Nucleus accumbens (tissue), 56 donors: Measurements from ENCODE around the gene NACA2.
"Not testable (repeated sequence)": the region's sequence is repeated elsewhere in the genome, so short reads cannot be mapped to it uniquely, and the experiment has no call there.

Experiments
- DNase-seq, 56 donors: peaks; one replicate each; lab custom pipeline; 2025; lab: John Stamatoyannopoulos, UW

The NACA2 gene

GRCh38 chr17:61579961-61580360, 11.1 kb downstream of the NACA2 start:
- no peak for DNase-seq

- no peak for DNase-seq
These were observed 11.7 kb downstream of the NACA2 start for GRCh38 chr17:61579347-61579746.

GRCh38 chr17:61578645-61579044, 12.4 kb downstream of the NACA2 start:
- no peak for DNase-seq

- no peak for DNase-seq
These were observed 15.0 kb downstream of the NACA2 start for GRCh38 chr17:61575983-61576382.

- DNase-seq: no peak
These were observed 15.6 kb downstream of the NACA2 start for GRCh38 chr17:61575352-61575975.

- peak in 4 of 56 donors; percentile 0 to 21 (median 11) for DNase-seq
These were observed 16.3 kb downstream of the NACA2 start for GRCh38 chr17:61574542-61575351.

GRCh38 chr17:61572547-61572946, 18.5 kb downstream of the NACA2 start:
- DNase-seq: not testable (repeated sequence)

- no peak for DNase-seq
These were observed 19.4 kb downstream of the NACA2 start for GRCh38 chr17:61571624-61572023.

GRCh38 chr17:61570118-61570517, 20.9 kb downstream of the NACA2 start:
- DNase-seq: no peak

- DNase-seq: not testable (repeated sequence)
These were observed 21.5 kb downstream of the NACA2 start for GRCh38 chr17:61569525-61569924.

- no peak for DNase-seq
These were observed 22.6 kb downstream of the NACA2 start for GRCh38 chr17:61568219-61569072.

- no peak for DNase-seq
These were observed 23.8 kb downstream of the NACA2 start for GRCh38 chr17:61567045-61567802.

GRCh38 chr17:61566448-61566847, 24.6 kb downstream of the NACA2 start:
- DNase-seq: not testable (repeated sequence)

GRCh38 chr17:61565850-61566249, 25.2 kb downstream of the NACA2 start:
- DNase-seq: not testable (repeated sequence)

GRCh38 chr17:61565213-61565612, 25.8 kb downstream of the NACA2 start:
- DNase-seq: no peak

- DNase-seq: no peak
These were observed 28.7 kb downstream of the NACA2 start for GRCh38 chr17:61562287-61562686.

- no peak for DNase-seq
These were observed 29.7 kb downstream of the NACA2 start for GRCh38 chr17:61561354-61561753.

GRCh38 chr17:61560071-61560470, 30.9 kb downstream of the NACA2 start:
- no peak for DNase-seq

- no peak for DNase-seq
These were observed 34.5 kb downstream of the NACA2 start for GRCh38 chr17:61556224-61557188.
